Keratinocyte (primary cell): ENCODE results near the gene TTC23L. TPM values are rescaled to one million over a fixed set of nuclear protein-coding genes. Genes with fewer than 3 reads are reported as not detected.

Source experiments
- DNase-seq: peaks from one replicate; pipeline ENCODE4 v3.0.0-alpha.2; 2011; ENCODE audit warnings: low read depth, missing footprints, low spot score
- FAIRE-seq: peaks from 2 replicates; lab custom pipeline; 2011; peaks lifted over from hg19 to GRCh38; lab: Jason Lieb, UNC
- H2AFZ ChIP-seq: 2 replicates; pipeline ENCODE4 v1.6.0; 2012; ENCODE audit warnings: low read length, control low read depth, inconsistent platforms; ENCODE audit not compliant: control insufficient read depth
- H3K27ac ChIP-seq: 2 replicates; pipeline ENCODE4 v1.5.1; 2011; ENCODE audit warnings: low read length; ENCODE audit not compliant: control insufficient read depth, insufficient read depth
- H3K27me3 ChIP-seq: 3 replicates; pipeline ENCODE4 v1.6.0; 2011; ENCODE audit warnings: low read length; ENCODE audit not compliant: control insufficient read depth, insufficient read depth; ENCODE audit errors: extremely low read depth
- H3K36me3 ChIP-seq, 2 experiments: 2 replicates in 1 of 2; 3 replicates in 1 of 2; pipeline ENCODE4 v1.5.1; 2011; ENCODE audit warnings: low read length in 2 of 2, mild to moderate bottlenecking in 1 of 2; ENCODE audit not compliant: control insufficient read depth in 2 of 2, insufficient read depth in 2 of 2; ENCODE audit errors: extremely low read depth in 1 of 2
- H3K4me1 ChIP-seq: 3 replicates; pipeline ENCODE4 v1.5.1; 2011; ENCODE audit warnings: low read length; ENCODE audit not compliant: control insufficient read depth, insufficient read depth; ENCODE audit errors: extremely low read depth
- H3K4me2 ChIP-seq: 3 replicates; pipeline ENCODE4 v1.6.0; 2011; ENCODE audit warnings: low read depth, low read length; ENCODE audit not compliant: control insufficient read depth, insufficient read depth; ENCODE audit errors: extremely low read depth
- H3K4me3 ChIP-seq, 3 experiments: fragments of 200-600 bp in 1 of 3; sonication (generic) in 1 of 3; 2 replicates in 2 of 3; 3 replicates in 1 of 3; pipeline ENCODE4 v1.5.1; 2011 to 2016; ENCODE audit warnings: low read length in 3 of 3, mild to moderate bottlenecking in 3 of 3, control low read depth in 2 of 3, inconsistent platforms in 1 of 3, low read depth in 1 of 3, mixed read lengths in 1 of 3, mixed run types in 1 of 3, moderate library complexity in 1 of 3; ENCODE audit not compliant: control insufficient read depth in 2 of 3, insufficient read depth in 2 of 3; ENCODE audit errors: extremely low read depth in 1 of 3
- H3K79me2 ChIP-seq: 2 replicates; pipeline ENCODE4 v1.6.0; 2012; ENCODE audit warnings: low read length; ENCODE audit not compliant: control insufficient read depth, insufficient read depth
- H3K9ac ChIP-seq: 3 replicates; pipeline ENCODE4 v1.6.0; 2011; ENCODE audit warnings: low read length; ENCODE audit not compliant: control insufficient read depth, insufficient read depth; ENCODE audit errors: extremely low read depth
- H3K9me1 ChIP-seq: 3 replicates; pipeline ENCODE4 v1.6.0; 2011; ENCODE audit warnings: low read length; ENCODE audit not compliant: control insufficient read depth, insufficient read depth; ENCODE audit errors: extremely low read depth
- H3K9me3 ChIP-seq: 2 replicates; pipeline ENCODE4 v1.5.1; 2012; ENCODE audit warnings: low read depth, low read length; ENCODE audit not compliant: control insufficient read depth
- H4K20me1 ChIP-seq: 3 replicates; pipeline ENCODE4 v1.6.0; 2011; ENCODE audit warnings: low read length; ENCODE audit not compliant: control insufficient read depth, insufficient read depth; ENCODE audit errors: extremely low read depth
- EZH2 ChIP-seq: IDR thresholded peaks from one replicate; pipeline ENCODE4 v1.6.1; 2012; ENCODE audit warnings: inconsistent platforms, mild to moderate bottlenecking, low read length, moderate library complexity
- dilution Hi-C: fragments of 300-500 bp; cut with MboI; formaldehyde crosslinking; loops from one replicate; pipeline ENCODE4 v1.7.0; 2020; ENCODE audit warnings: low sequenced_read_pairs; ENCODE audit not compliant: extremely low pct_ligation_motif_present
- polyA plus RNA-seq, 5 experiments: library from polyadenylated mRNA; depleted of rRNA in 3 of 5; stranded (reverse) in 3 of 5; stranded (forward) in 1 of 5; unstranded in 1 of 5; fragments of >200 nt; gene quantifications; 1 replicate in 1 of 5; 2 replicates in 3 of 5; 3 replicates in 1 of 5; pipeline versions ENCODE4 v1.2.1 to v1.2.3, GENCODE V29; 2011 to 2012; ENCODE audit warnings: missing spikeins in 2 of 5, low read depth in 1 of 5, low replicate concordance in 1 of 5
- TF ChIP-seq, protein P1 (sequence below), 3 experiments: IDR thresholded peaks in 1 of 3; conservative IDR thresholded peaks in 1 of 3; optimal IDR thresholded peaks in 1 of 3; 2 replicates in 2 of 3; 3 replicates in 1 of 3; pipeline versions ENCODE3 to v1.5.1; 2011; ENCODE audit warnings: low read length in 3 of 3, mild to moderate bottlenecking in 3 of 3, moderate library complexity in 2 of 3, control low read depth in 1 of 3, inconsistent platforms in 1 of 3; ENCODE audit not compliant: insufficient read depth in 2 of 3; ENCODE audit errors: extremely low read depth in 1 of 3

TTC23L gene
- polyA plus RNA-seq, 1 donor (not counting 4 experiments of a cell fraction or from before 2014, with no cell fraction given): 0.12 TPM

DNA sequence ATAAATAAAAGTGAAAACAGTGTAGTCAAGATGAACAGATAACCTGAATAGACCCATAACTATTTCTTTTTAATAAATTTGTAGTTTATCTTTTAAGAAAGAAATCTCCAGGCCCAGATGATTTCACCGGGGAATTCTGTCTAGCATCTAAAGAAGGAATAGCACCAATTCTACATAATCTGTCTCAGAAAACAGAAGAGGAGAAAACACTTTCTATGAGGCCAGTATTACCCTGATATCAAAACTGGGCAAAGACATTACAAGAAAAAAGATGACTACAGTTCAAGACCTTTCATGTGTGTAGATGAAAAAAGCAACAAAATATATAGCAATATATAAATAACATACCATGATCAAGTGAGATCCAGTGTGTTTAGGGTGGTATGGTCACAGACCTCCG is 31.4 kb downstream of the TTC23L start:
- DNase-seq (no peak), FAIRE-seq (no peak)
- Histone ChIP-seq H3K4me1 (no peaks in the 10 kb centered on the region), H3K9ac (no peak overlapping the region), H3K36me3 (no peaks in the 10 kb centered on the region), H3K4me2 (no peak overlapping the region), H3K27me3 (no peaks in the 10 kb centered on the region), H3K79me2 (no peaks in the 10 kb centered on the region), H2AFZ (no peak overlapping the region), H3K9me3 (no peaks in the 10 kb centered on the region), H3K4me3 (no peak overlapping the region), H4K20me1 (no peaks in the 10 kb centered on the region), H3K27ac (no peak overlapping the region), H3K9me1 (no peaks in the 10 kb centered on the region)
- TF ChIP-seq, protein P1, sequence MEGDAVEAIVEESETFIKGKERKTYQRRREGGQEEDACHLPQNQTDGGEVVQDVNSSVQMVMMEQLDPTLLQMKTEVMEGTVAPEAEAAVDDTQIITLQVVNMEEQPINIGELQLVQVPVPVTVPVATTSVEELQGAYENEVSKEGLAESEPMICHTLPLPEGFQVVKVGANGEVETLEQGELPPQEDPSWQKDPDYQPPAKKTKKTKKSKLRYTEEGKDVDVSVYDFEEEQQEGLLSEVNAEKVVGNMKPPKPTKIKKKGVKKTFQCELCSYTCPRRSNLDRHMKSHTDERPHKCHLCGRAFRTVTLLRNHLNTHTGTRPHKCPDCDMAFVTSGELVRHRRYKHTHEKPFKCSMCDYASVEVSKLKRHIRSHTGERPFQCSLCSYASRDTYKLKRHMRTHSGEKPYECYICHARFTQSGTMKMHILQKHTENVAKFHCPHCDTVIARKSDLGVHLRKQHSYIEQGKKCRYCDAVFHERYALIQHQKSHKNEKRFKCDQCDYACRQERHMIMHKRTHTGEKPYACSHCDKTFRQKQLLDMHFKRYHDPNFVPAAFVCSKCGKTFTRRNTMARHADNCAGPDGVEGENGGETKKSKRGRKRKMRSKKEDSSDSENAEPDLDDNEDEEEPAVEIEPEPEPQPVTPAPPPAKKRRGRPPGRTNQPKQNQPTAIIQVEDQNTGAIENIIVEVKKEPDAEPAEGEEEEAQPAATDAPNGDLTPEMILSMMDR (optimal IDR thresholded peaks at IDR 0.05 in 1 of 3, IDR thresholded peaks at IDR 0.05 in 1 of 3, conservative IDR thresholded peaks at IDR 0.05 in 1 of 3; ENCODE audit: extremely low read depth in 1 of 3, insufficient read depth in 2 of 3, low read length in 3 of 3): no peak
- no peak for TF ChIP-seq EZH2
- dilution Hi-C loops: no loop called here

DNA sequence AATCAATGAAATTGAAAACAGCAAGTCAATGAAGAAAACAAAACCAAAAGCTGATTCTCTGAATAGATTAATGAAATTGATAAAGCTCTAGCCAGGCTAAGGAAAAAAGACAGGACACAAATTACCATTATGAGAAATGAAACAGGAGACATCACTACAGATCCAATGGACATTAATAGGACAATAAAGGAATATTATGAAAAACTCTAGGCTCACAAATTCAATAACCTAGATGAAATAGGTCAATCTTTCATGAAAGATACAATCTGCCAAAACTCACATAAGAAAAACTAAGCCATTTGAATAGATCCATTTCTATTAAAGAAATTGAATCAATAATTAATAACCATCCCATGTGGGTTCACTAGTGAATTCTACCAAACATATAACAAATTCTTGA is 37.3 kb downstream of the TTC23L start:
- FAIRE-seq: no peak
- Histone ChIP-seq H3K4me3 (no peak overlapping the region), H3K4me2 (no peak overlapping the region), H3K9me1 (no peaks in the 10 kb centered on the region), H3K4me1 (no peaks in the 10 kb centered on the region), H3K9me3 (no peaks in the 10 kb centered on the region), H2AFZ (no peak overlapping the region), H3K27me3 (no peaks in the 10 kb centered on the region), H3K27ac (no peak overlapping the region), H3K9ac (no peak overlapping the region), H4K20me1 (no peaks in the 10 kb centered on the region), H3K36me3 (no peaks in the 10 kb centered on the region), H3K79me2 (no peaks in the 10 kb centered on the region)
- dilution Hi-C loops: no loop called here
- TF ChIP-seq, protein P1 (optimal IDR thresholded peaks at IDR 0.05 in 1 of 3, IDR thresholded peaks at IDR 0.05 in 1 of 3, conservative IDR thresholded peaks at IDR 0.05 in 1 of 3; ENCODE audit: extremely low read depth in 1 of 3, insufficient read depth in 2 of 3, low read length in 3 of 3): no peak
- no peak for TF ChIP-seq EZH2
- DNase-seq: no peak
